ENCODE data around the gene AP5Z1. TPM values are rescaled to one million over a fixed set of nuclear protein-coding genes. Genes with fewer than 3 reads are reported as not detected.
"Not testable (repeated sequence)": the region's sequence is repeated elsewhere in the genome, so short reads cannot be mapped to it uniquely, and the experiment has no call there.

The AP5Z1 gene
- total and polyA plus RNA-seq, 2 experiments from 2014 or later: 21.1 to 22.6 TPM

DNA sequence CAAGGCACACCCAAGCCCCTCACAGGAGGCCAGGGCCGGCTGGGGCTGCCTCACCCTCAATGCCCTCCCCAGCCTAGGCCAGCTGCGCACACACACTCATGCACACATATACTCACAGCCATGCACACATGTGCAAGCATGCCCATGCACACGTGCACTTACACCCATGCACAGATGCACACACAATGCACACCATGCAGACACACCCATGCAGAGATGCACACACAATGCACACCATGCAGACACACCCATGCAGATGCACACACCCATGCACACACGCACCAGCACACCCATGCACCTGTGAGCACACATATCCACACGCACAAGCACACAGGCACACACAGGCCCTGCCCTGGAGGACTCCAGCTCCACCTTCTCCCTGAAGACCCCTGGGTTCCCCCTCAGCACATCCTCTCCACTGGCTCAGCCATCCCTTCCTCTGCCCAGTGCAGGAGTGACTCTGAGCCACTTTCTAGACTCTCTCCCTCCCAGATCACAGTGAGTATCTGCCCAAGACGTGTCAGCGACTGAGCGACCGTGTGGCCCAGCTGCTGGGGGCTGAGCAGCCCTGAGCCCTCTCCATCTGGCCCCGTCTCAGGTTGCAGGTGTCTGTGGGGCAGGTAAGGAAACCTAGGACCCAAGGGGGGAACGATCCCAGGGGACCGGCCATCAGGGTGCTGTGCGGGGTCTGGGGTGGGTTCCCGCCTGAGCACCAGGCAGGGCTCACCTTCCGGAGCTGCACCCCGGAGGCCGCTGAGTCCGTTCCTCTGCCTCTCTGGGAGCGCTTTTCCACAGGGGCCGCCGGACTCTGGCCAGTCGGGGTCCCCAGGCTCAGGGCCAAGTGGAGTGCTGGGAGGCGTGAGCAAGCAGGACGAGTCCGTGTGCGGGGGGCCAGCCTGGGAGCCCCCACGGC is 25.8 kb downstream of the AP5Z1 start:
- Histone ChIP-seq H3K27ac (no peak overlapping the region), H3K9me3 (ENCODE audit: low read depth) (no peaks in the 10 kb centered on the region), H3K4me1 (ENCODE audit: low read depth) (no peaks in the 10 kb centered on the region), H3K36me3 (no peaks in the 10 kb centered on the region), H3K4me3 (no peak overlapping the region), H3K27me3 (no peaks in the 10 kb centered on the region)
- DNase-seq (ENCODE audit: low read depth in 1 of 2, low spot score in 1 of 2): no peak
- TF ChIP-seq CTCF (IDR thresholded peaks at IDR 0.05; ENCODE audit: low read depth, low read length): no peak

GRCh38 chr7:4801839-4802231 is 26.4 kb downstream of the AP5Z1 start:
- no peaks in the 10 kb centered on the region for H3K9me3 ChIP-seq (ENCODE audit: low read depth)
- no peaks in the 10 kb centered on the region for H3K27me3 ChIP-seq
- H3K36me3 ChIP-seq: no peaks in the 10 kb centered on the region
- H3K27ac ChIP-seq: no peak overlapping the region
- no peak overlapping the region for H3K4me3 ChIP-seq
- no peak for DNase-seq (ENCODE audit: low read depth in 1 of 2, low spot score in 1 of 2)
- no peak for TF ChIP-seq CTCF (IDR thresholded peaks at IDR 0.05; ENCODE audit: low read depth, low read length)
- H3K4me1 ChIP-seq (ENCODE audit: low read depth): no peaks in the 10 kb centered on the region

- H3K9me3 ChIP-seq (ENCODE audit: low read depth); DNase-seq (ENCODE audit: low read depth in 1 of 2, low spot score in 1 of 2); H3K27me3 ChIP-seq; H3K4me1 ChIP-seq (ENCODE audit: low read depth); H3K36me3 ChIP-seq; H3K4me3 ChIP-seq; H3K27ac ChIP-seq: not testable (repeated sequence)
Observed at GRCh38 chr7:4802577-4802976, 27.2 kb downstream of the AP5Z1 start.

- Histone ChIP-seq H3K4me1 (ENCODE audit: low read depth) (no peaks in the 10 kb centered on the region), H3K4me3 (no peak overlapping the region), H3K36me3 (no peaks in the 10 kb centered on the region), H3K27me3 (no peaks in the 10 kb centered on the region), H3K9me3 (ENCODE audit: low read depth) (no peaks in the 10 kb centered on the region), H3K27ac (no peak overlapping the region)
- TF ChIP-seq CTCF (IDR thresholded peaks at IDR 0.05; ENCODE audit: low read depth, low read length): no peak
- no peak for DNase-seq (ENCODE audit: low read depth in 1 of 2, low spot score in 1 of 2)
Observed at GRCh38 chr7:4803397-4804241, 28.2 kb downstream of the AP5Z1 start.

- no peak for TF ChIP-seq CTCF (IDR thresholded peaks at IDR 0.05; ENCODE audit: low read depth, low read length)
- Histone ChIP-seq H3K4me3 (no peak overlapping the region), H3K9me3 (ENCODE audit: low read depth) (no peaks in the 10 kb centered on the region), H3K27me3 (no peaks in the 10 kb centered on the region), H3K4me1 (ENCODE audit: low read depth) (no peaks in the 10 kb centered on the region), H3K36me3 (peaks cover 3% of the 10 kb centered on the region), H3K27ac (no peak overlapping the region)
- DNase-seq (ENCODE audit: low read depth in 1 of 2, low spot score in 1 of 2): no peak
Observed at GRCh38 chr7:4805110-4805983, 29.9 kb downstream of the AP5Z1 start.
